CD4-positive, alpha-beta T cell (primary cell): ENCODE data around the gene TMEM163. TPM values are rescaled to one million over a fixed set of nuclear protein-coding genes. Genes with fewer than 3 reads are reported as not detected.

ENCODE experiments used
- ATAC-seq: fragments of 200-7000 bp; cut with Tn5 transposase; one replicate; pipeline ENCODE4 v1.10.0; 2022; ENCODE audit warnings: mild to moderate bottlenecking; ENCODE audit not compliant: poor library complexity
- CTCF ChIA-PET: fragments of 350-600 bp; sonication (Branson Sonifier 250); formaldehyde crosslinking; loops from one replicate; lab custom pipeline; 2021; ENCODE audit warnings: antibody characterized with exemption, inconsistent platforms; lab: Charles Lee
- POLR2A ChIA-PET: fragments of 350-600 bp; sonication (Branson Sonifier 250); formaldehyde crosslinking; loops from one replicate; lab custom pipeline; 2021; ENCODE audit warnings: antibody characterized with exemption, inconsistent platforms; lab: Charles Lee
- DNase-seq, 14 experiments: peaks; one replicate each; pipeline ENCODE4 v3.0.0-alpha.2; 2013 to 2020; ENCODE audit warnings: mixed read lengths in 2 of 14
- H3K27ac ChIP-seq, 2 donors: one replicate each; pipeline versions ENCODE4 v1.5.1 to v1.7.0; 2013; ENCODE audit warnings: low read length in 2 of 2, low read depth in 1 of 2, mild to moderate bottlenecking in 1 of 2
- H3K27me3 ChIP-seq, 2 experiments: 1 replicate in 1 of 2; 2 replicates in 1 of 2; pipeline versions ENCODE4 v1.6.1 to v1.7.0; 2013; ENCODE audit warnings: low read length in 2 of 2, control low read depth in 1 of 2, mild to moderate bottlenecking in 1 of 2, moderate library complexity in 1 of 2; ENCODE audit not compliant: insufficient read depth in 2 of 2, control insufficient read depth in 1 of 2
- H3K36me3 ChIP-seq: one replicate; pipeline ENCODE4 v1.6.1; 2013; ENCODE audit warnings: low read length, control low read depth; ENCODE audit not compliant: insufficient read depth
- H3K4me1 ChIP-seq: one replicate; pipeline ENCODE4 v1.6.1; 2013; ENCODE audit warnings: low read length, control low read depth; ENCODE audit not compliant: insufficient read depth
- H3K4me3 ChIP-seq: one replicate; pipeline ENCODE4 v1.5.1; 2013; ENCODE audit warnings: mild to moderate bottlenecking, low read length, moderate library complexity
- H3K9me3 ChIP-seq, 2 experiments: 1 replicate in 1 of 2; 2 replicates in 1 of 2; pipeline versions ENCODE4 v1.6.1 to v1.7.0; 2013; ENCODE audit warnings: low read length in 2 of 2, mild to moderate bottlenecking in 2 of 2, control low read depth in 1 of 2, moderate library complexity in 1 of 2; ENCODE audit not compliant: control insufficient read depth in 1 of 2, insufficient read depth in 1 of 2
- H3K27ac Mint-ChIP-seq: one replicate; pipeline ENCODE4 v1.8.0; 2020; ENCODE audit warnings: mixed read lengths
- H3K27me3 Mint-ChIP-seq: one replicate; pipeline ENCODE4 v1.8.0; 2021; ENCODE audit warnings: mixed read lengths
- H3K36me3 Mint-ChIP-seq: one replicate; pipeline ENCODE4 v1.8.0; 2021; ENCODE audit warnings: low read depth, mixed read lengths
- H3K4me1 Mint-ChIP-seq: one replicate; pipeline ENCODE4 v1.8.0; 2021; ENCODE audit warnings: low read depth, mixed read lengths
- H3K4me3 Mint-ChIP-seq: one replicate; pipeline ENCODE4 v1.8.0; 2020; ENCODE audit warnings: mild to moderate bottlenecking, mixed read lengths
- H3K9me3 Mint-ChIP-seq: one replicate; pipeline ENCODE4 v1.8.0; 2020; ENCODE audit warnings: mixed read lengths
- intact Hi-C, 2 experiments: fragments of 100-400 bp; cut with DNase I in 1 of 2; cut with micrococcal nuclease in 1 of 2; formaldehyde crosslinking; loops; one replicate each; pipeline versions ENCODE4 v1.15.1 to v1.9.0; 2023 to 2025; cut with DNase I, micrococcal nuclease
- total RNA-seq, 174 experiments: library from RNA in 2 of 174; stranded (reverse) in 2 of 174; gene quantifications; one replicate each; pipeline ENCODE4 v1.2.3 and lab custom pipeline; 2021 to 2026
- TF ChIP-seq, protein P1 (sequence below): fragments of 200-600 bp; IDR thresholded peaks from one replicate; pipeline ENCODE4 v1.8.0; 2022; ENCODE audit warnings: antibody characterized with exemption, mild to moderate bottlenecking

Gene TMEM163
- total RNA-seq, 2 experiments from 2014 or later, result 0.14 to 0.47 TPM

- Mint-ChIP-seq H3K27me3 (peaks cover 4% of the 10 kb centered on the region), H3K4me1 (peaks cover 85% of the 10 kb centered on the region), H3K4me3 (no peak overlapping the region), H3K9me3 (no peaks in the 10 kb centered on the region), H3K27ac (peak overlapping the region; percentile 85), H3K36me3 (no peaks in the 10 kb centered on the region)
- TF ChIP-seq, protein P1, sequence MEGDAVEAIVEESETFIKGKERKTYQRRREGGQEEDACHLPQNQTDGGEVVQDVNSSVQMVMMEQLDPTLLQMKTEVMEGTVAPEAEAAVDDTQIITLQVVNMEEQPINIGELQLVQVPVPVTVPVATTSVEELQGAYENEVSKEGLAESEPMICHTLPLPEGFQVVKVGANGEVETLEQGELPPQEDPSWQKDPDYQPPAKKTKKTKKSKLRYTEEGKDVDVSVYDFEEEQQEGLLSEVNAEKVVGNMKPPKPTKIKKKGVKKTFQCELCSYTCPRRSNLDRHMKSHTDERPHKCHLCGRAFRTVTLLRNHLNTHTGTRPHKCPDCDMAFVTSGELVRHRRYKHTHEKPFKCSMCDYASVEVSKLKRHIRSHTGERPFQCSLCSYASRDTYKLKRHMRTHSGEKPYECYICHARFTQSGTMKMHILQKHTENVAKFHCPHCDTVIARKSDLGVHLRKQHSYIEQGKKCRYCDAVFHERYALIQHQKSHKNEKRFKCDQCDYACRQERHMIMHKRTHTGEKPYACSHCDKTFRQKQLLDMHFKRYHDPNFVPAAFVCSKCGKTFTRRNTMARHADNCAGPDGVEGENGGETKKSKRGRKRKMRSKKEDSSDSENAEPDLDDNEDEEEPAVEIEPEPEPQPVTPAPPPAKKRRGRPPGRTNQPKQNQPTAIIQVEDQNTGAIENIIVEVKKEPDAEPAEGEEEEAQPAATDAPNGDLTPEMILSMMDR, result no peak
- ChIA-PET POLR2A (interaction anchor here (2.4 kb wide), 1 partner anchor 9 kb away, joined by 8 read pairs; no protein-coding TSS in a partner anchor), CTCF (no interaction called here)
- H3K27me3 ChIP-seq, result no peaks in the 10 kb centered on the region
- no peaks in the 10 kb centered on the region for H3K36me3 ChIP-seq
- DNase-seq, result no peak
- no peaks in the 10 kb centered on the region for H3K9me3 ChIP-seq
- H3K4me1 ChIP-seq, result peaks cover 60% of the 10 kb centered on the region
- H3K4me3 ChIP-seq, result no peak overlapping the region
- ATAC-seq, result no peak
- no peak overlapping the region for H3K27ac ChIP-seq
- intact Hi-C loops, result loop anchor here in 1 of 2 experiments (5.0 kb wide), 1 partner anchor 40 kb away; no protein-coding TSS in a partner anchor
These were observed 51.3 kb downstream of the TMEM163 start for GRCh38 chr2:134667541-134667940.

DNA sequence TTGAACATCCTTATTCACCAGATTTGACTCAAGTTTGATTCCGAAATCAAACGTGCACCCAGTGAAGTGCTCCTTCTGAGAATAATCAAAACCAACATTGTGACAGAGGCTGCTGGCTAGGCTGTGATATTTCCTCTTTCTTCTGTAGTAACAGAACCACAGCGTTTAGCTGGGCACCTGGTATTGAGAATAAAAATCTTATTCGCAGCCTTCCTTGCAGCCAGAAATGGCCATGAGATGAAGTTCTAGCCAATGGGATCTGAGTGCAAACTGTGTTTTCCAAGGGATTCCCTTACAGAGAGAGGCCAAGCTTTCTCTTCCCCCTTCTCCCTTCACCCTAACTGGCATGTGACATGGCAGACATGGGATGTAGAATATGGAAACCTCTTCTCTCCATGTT lies 51.7 kb downstream of the TMEM163 start:
- POLR2A ChIA-PET, result interaction anchor here (2.4 kb wide), 1 partner anchor 10 kb away, joined by 8 read pairs; no protein-coding TSS in a partner anchor
- DNase-seq (no peak), ATAC-seq (no peak)
- Histone ChIP-seq H3K4me1 (peaks cover 56% of the 10 kb centered on the region), H3K36me3 (no peaks in the 10 kb centered on the region), H3K27ac (no peak overlapping the region), H3K4me3 (no peak overlapping the region), H3K9me3 (no peaks in the 10 kb centered on the region), H3K27me3 (no peaks in the 10 kb centered on the region)
- TF ChIP-seq, protein P1, result no peak
- H3K9me3 Mint-ChIP-seq, result no peaks in the 10 kb centered on the region
- H3K27ac Mint-ChIP-seq, result peak overlapping the region; percentile 85
- H3K36me3 Mint-ChIP-seq, result no peaks in the 10 kb centered on the region
- peaks cover 82% of the 10 kb centered on the region for H3K4me1 Mint-ChIP-seq
- H3K4me3 Mint-ChIP-seq, result no peak overlapping the region
- intact Hi-C loops, result loop anchor here in 1 of 2 experiments (5.0 kb wide), 1 partner anchor 40 kb away; no protein-coding TSS in a partner anchor
- peaks cover 4% of the 10 kb centered on the region for H3K27me3 Mint-ChIP-seq
- CTCF ChIA-PET, result no interaction called here

- no peak overlapping the region for H3K4me3 ChIP-seq
- no peaks in the 10 kb centered on the region for H3K9me3 Mint-ChIP-seq
- H3K4me1 ChIP-seq, result peaks cover 46% of the 10 kb centered on the region
- CTCF ChIA-PET, result no interaction called here
- H3K27ac Mint-ChIP-seq, result peak overlapping the region; percentile 85
- peaks cover 4% of the 10 kb centered on the region for H3K27me3 Mint-ChIP-seq
- DNase-seq, result no peak
- no peak for ATAC-seq
- no peak overlapping the region for H3K4me3 Mint-ChIP-seq
- H3K9me3 ChIP-seq, result no peaks in the 10 kb centered on the region
- H3K36me3 ChIP-seq, result no peaks in the 10 kb centered on the region
- H3K27me3 ChIP-seq, result no peaks in the 10 kb centered on the region
- no peaks in the 10 kb centered on the region for H3K36me3 Mint-ChIP-seq
- peaks cover 75% of the 10 kb centered on the region for H3K4me1 Mint-ChIP-seq
- no peak overlapping the region for H3K27ac ChIP-seq
- intact Hi-C loops, result loop anchor here in 1 of 2 experiments (5.0 kb wide), 1 partner anchor 41 kb away; no protein-coding TSS in a partner anchor
- TF ChIP-seq, protein P1, result no peak
- POLR2A ChIA-PET, result interaction anchor here (0.8 to 1.0 kb wide), 2 partner anchors 9 to 15 kb away, joined by 3 to 4 read pairs; no protein-coding TSS in a partner anchor
These were observed 52.9 kb downstream of the TMEM163 start for GRCh38 chr2:134665727-134666506.
